Measurements from ENCODE around the gene GSK3B.

GRCh38 chr3:119783883-119784282, 310.4 kb downstream of the GSK3B start:
- TF ChIP-seq CTCF (conservative IDR thresholded peaks at IDR 0.05; ENCODE audit: low read depth, low read length) (no peak), EZH2 (IDR thresholded peaks at IDR 0.05; ENCODE audit: borderline replicate concordance, low read depth, low read length, poor library complexity, severe bottlenecking) (no peak)
